ENCODE results near the gene VARS2. TPM values are rescaled to one million over a fixed set of nuclear protein-coding genes. Genes with fewer than 3 reads are reported as not detected.

Gene VARS2
- total RNA-seq, 1 experiment from 2014 or later, result 68.2 TPM

DNA sequence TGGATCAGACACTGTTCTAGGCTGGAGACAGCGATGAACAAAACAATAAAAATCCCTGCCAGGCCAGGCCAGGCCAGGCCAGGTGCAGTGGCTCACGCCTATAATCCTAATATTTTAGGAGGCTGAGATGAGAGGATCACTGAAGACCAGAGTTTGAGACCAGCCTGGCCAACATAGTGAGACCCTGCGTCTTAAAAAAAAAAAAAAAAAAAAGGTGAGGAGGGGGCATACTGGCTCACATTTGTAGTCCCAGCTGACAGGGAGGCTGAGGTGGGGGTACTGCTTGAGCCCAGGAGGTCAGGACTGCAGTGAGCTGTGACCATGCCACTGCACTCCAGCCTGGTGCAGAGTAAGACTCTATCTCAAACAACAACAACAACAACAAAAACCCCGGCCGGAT is 31.2 kb downstream of the VARS2 start:
- no peaks in the 10 kb centered on the region for H4K20me1 ChIP-seq (ENCODE audit: control insufficient read depth, insufficient read depth, insufficient read length)
- no peak overlapping the region for H3K23ac ChIP-seq (ENCODE audit: insufficient read length, low read depth, low read length)
- DNase-seq, result no peak
- Mint-ChIP-seq H3K36me3 (ENCODE audit: insufficient read depth in 1 of 3, low read depth in 3 of 3) (no peaks in the 10 kb centered on the region), H3K4me3 (no peak overlapping the region), H3K27ac (peak overlapping the region in 1 of 3 experiments; percentile 73; a peak in 1 of 7 replicates), H3K9me3 (peaks cover 0 to 6% of the 10 kb centered on the region in 2 experiments; a peak in 1 of 5 replicates), H3K4me1 (peaks cover 25 to 33% of the 10 kb centered on the region in 2 experiments), H3K27me3 (ENCODE audit: low read depth) (peaks cover 16% of the 10 kb centered on the region)
- H3K79me1 ChIP-seq (ENCODE audit: insufficient read depth, low read depth, low read length, poor library complexity, severe bottlenecking), result no peaks in the 10 kb centered on the region
- peaks cover 6% of the 10 kb centered on the region; the same call in 1 of the 2 replicates for H3K4me1 ChIP-seq (ENCODE audit: insufficient read depth, low read length)
- H2BK20ac ChIP-seq (ENCODE audit: low read depth, low read length, poor library complexity, severe bottlenecking), result no peak overlapping the region
- H2AFZ ChIP-seq (ENCODE audit: low read length), result no peak overlapping the region
- TF ChIP-seq, protein P1, sequence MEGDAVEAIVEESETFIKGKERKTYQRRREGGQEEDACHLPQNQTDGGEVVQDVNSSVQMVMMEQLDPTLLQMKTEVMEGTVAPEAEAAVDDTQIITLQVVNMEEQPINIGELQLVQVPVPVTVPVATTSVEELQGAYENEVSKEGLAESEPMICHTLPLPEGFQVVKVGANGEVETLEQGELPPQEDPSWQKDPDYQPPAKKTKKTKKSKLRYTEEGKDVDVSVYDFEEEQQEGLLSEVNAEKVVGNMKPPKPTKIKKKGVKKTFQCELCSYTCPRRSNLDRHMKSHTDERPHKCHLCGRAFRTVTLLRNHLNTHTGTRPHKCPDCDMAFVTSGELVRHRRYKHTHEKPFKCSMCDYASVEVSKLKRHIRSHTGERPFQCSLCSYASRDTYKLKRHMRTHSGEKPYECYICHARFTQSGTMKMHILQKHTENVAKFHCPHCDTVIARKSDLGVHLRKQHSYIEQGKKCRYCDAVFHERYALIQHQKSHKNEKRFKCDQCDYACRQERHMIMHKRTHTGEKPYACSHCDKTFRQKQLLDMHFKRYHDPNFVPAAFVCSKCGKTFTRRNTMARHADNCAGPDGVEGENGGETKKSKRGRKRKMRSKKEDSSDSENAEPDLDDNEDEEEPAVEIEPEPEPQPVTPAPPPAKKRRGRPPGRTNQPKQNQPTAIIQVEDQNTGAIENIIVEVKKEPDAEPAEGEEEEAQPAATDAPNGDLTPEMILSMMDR (conservative IDR thresholded peaks at IDR 0.05), result no peak
- no peaks in the 10 kb centered on the region; the same call in 1 of the 2 replicates for H3K27me3 ChIP-seq (ENCODE audit: insufficient read depth, low read length)
- no peak overlapping the region for H3K18ac ChIP-seq (ENCODE audit: insufficient read length, low read depth, low read length)
- H2BK15ac ChIP-seq (ENCODE audit: low read depth, low read length), result no peak overlapping the region
- no peak overlapping the region for H2BK12ac ChIP-seq (ENCODE audit: insufficient read length, low read depth, low read length)
- H2AK5ac ChIP-seq (ENCODE audit: insufficient read length, low read length), result no peak overlapping the region
- H3K23me2 ChIP-seq (ENCODE audit: insufficient read length, low read depth, low read length, poor library complexity, severe bottlenecking), result no peaks in the 10 kb centered on the region
- no peak overlapping the region for H2BK120ac ChIP-seq (ENCODE audit: low read depth, low read length, poor library complexity, severe bottlenecking)
- no peak overlapping the region for H4K8ac ChIP-seq (replicated peaks; ENCODE audit: insufficient read length, low read depth, low read length)
- no peak overlapping the region for H3K27ac ChIP-seq (ENCODE audit: insufficient read length, low read depth, low read length)
- no CpG with 5 or more reads among the region's 5 CpGs for WGBS (ENCODE audit: extremely low coverage, insufficient read length, low lambda C conversion rate)
- H4K91ac ChIP-seq (ENCODE audit: insufficient read length, low read depth, low read length), result no peak overlapping the region
- H3T11ph ChIP-seq (ENCODE audit: low read length), result no peak overlapping the region
- no peak overlapping the region for H3K14ac ChIP-seq (ENCODE audit: insufficient read depth, low read length)
- H3K56ac ChIP-seq (ENCODE audit: insufficient read length, low read depth, low read length), result no peak overlapping the region
- no peak overlapping the region for H2BK5ac ChIP-seq (ENCODE audit: insufficient read length, low read length)
- no peak overlapping the region for H4K5ac ChIP-seq (ENCODE audit: insufficient read length, low read depth, low read length)
- no peaks in the 10 kb centered on the region for H3K9me3 ChIP-seq (ENCODE audit: control insufficient read depth, low read depth, low read length)
- H3K4me2 ChIP-seq (ENCODE audit: insufficient read depth, insufficient read length, low read length), result no peak overlapping the region
- no peak overlapping the region for H3K9ac ChIP-seq (ENCODE audit: extremely low read depth, insufficient read length, low read length)
- H3K4ac ChIP-seq (ENCODE audit: low read depth, low read length), result no peak overlapping the region
- H3K79me2 ChIP-seq (ENCODE audit: insufficient read depth, low read length), result no peaks in the 10 kb centered on the region
